HT1080 (cell line): ENCODE results near the gene ANLN. TPM values are rescaled to one million over a fixed set of nuclear protein-coding genes. Genes with fewer than 3 reads are reported as not detected.

Source experiments
- DNase-seq: peaks from one replicate; pipeline ENCODE4 v3.0.0-alpha.2; 2015; ENCODE audit warnings: low read depth
- total RNA-seq: library from RNA; depleted of rRNA; stranded (reverse); fragments of >200 nt; shearing (Covaris generic); gene quantifications from 2 replicates; pipeline ENCODE4 v1.2.3, GENCODE V29; 2014

Gene ANLN
- total RNA-seq, 1 experiment from 2014 or later: 142 TPM

- no peak for DNase-seq
These were observed 18.2 kb downstream of the ANLN start for GRCh38 chr7:36407636-36408550.

DNA sequence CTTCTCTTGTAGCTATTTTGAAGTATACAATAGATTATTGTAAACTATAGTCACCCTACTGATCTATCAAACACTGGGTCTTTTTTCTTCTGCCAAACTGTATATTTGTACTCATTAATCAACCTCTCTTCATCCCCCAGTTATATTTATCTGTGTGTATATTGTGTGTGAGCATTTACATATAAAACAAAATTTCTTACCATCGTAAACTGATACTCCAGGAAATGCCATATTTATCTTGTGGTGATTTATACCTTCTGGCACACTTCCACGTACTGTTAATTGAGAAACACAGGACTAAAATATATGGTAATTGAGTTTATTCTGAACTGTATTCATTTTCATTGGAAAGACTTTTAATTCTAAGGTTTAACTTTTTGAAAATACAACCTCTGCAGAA lies 18.9 kb downstream of the ANLN start:
- DNase-seq: no peak

DNA sequence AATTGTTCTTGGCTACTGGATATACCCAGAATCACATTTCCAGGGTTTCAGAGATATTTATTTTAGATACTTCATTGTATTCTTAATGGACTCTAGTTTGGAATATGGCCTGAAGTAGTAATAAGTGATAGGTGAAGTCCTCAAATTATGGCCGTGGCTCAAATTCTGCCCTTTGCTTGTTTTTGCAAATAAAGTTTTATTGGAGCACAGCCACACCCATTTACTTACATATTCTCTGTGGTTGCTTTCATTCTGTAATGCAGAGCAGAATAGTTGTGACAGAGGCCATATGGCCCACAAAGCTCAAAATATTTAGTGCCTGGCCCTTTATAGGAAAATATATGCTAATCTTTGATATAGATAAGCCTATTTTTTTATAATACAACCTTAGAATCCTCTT lies 19.5 kb downstream of the ANLN start:
- DNase-seq: no peak

GRCh38 chr7:36415144-36415543 lies 25.5 kb downstream of the ANLN start:
- no peak for DNase-seq

DNA sequence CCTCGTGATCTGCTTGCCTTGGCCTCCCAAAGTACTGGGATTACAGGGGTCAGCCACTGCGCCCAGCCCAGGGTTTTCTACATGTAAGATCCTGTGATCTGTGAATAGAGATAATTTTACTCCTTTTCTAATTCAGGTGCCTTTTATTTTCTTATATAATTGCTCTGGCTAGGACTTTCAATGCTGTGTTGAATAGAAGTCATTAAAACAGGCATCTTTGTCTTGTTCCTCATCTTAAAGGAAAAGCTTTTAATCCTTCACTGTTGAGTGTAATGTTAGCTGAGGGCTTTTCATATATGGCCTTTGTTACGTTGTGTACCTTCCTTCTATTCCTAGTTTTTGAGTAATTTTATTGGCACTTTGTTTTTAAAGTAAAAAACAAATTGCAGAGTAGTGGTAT lies 26.6 kb downstream of the ANLN start:
- no peak for DNase-seq

GRCh38 chr7:36420307-36420706 lies 30.6 kb downstream of the ANLN start:
- no peak for DNase-seq

- no peak for DNase-seq
These were observed 32.4 kb downstream of the ANLN start for GRCh38 chr7:36422072-36422471.

GRCh38 chr7:36423633-36424032 lies 34.0 kb downstream of the ANLN start:
- DNase-seq: no peak

DNA sequence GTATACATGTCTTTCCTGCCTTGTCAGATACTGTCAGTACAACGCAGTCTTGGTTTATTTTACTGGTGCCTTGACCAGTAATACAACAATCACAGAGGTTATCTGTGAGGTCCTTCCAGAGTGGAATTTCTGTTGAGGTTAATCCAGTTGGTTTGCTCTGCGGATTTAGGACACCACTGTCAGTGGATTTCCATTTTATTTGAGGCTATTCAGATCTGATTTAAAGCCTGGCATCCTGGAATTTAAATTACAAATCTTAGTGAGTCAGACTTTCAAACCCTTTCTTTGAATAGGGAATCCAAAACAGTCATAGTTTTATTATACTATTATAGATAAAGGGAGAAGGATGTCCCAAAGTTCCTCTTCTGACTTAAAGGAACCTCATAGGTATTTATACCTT lies 40.5 kb downstream of the ANLN start:
- no peak for DNase-seq

DNA sequence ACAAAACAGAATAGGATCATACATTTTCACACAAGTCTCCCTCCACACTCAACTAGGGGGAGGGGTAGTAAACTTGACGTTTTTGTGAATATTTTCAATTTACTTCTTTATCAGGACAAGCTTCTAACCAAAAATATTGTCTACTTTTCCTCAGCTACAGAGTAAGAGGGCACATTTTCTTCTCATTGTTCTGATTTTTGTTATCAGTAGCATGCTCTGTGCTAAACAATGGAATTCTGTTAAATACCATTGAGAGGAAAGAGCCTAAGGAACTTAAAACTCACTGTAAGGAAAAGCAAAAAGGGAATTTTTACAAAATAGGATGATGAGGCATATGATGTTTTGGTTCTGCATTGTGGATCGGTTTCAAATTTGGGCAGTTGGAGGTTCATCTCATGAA lies 41.2 kb downstream of the ANLN start:
- no peak for DNase-seq

- no peak for DNase-seq
These were observed 48.5 kb downstream of the ANLN start for GRCh38 chr7:36438211-36438610.

GRCh38 chr7:36439624-36440023 lies 50.0 kb downstream of the ANLN start:
- DNase-seq: no peak

GRCh38 chr7:36440880-36441279 lies 51.2 kb downstream of the ANLN start:
- DNase-seq: peak; percentile 6

GRCh38 chr7:36441344-36442022 lies 51.8 kb downstream of the ANLN start:
- DNase-seq: no peak

DNA sequence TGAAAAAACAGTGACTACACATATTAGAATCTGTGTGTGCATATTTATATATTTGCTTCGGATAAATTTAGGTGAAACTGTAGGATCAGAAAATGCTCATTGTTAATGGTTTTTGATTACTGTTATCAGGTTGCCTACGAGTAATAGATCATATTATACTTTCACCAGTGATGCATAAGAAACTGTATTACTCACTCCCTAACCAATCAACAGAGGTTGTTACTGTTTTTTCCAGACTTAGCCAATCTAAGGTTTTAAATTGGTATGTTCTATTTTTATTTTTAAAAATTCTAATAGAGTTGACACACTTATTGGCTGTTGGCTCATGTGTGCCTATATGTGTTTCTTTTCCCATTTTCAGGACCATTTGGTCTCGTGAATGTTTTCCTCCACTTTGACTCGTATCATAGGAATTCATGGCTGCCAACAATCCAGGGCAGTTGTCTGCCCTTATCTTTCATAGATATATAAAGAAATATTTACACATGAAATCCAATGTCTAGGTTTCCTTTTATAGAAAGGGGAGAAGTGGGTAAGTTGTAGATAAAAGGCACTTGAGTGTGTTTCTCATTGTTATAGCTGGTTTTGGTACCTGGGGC lies 59.2 kb downstream of the ANLN start:
- peak; percentile 35 for DNase-seq

GRCh38 chr7:36449685-36450084 lies 60.0 kb downstream of the ANLN start:
- no peak for DNase-seq

- no peak for DNase-seq
These were observed 64.1 kb downstream of the ANLN start for GRCh38 chr7:36453769-36454168.

DNA sequence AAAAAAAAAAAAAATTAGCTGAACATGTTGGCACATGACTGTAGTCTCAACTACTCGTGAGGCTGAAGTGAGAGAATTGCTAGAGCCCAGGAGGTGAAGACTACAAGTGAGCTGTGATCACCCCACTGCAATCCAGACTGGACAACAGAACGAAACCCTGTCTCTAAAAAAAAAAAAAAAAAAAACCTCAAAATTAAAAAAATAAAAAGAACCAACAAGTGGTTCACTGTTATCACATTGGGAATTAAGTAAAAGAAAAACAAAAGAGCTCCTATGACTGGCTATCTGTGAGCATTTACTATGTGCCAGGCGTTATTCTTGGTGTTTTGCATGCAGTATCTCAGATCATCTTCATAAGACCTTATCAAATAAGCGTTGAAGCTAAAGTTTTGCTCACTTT lies 66.0 kb downstream of the ANLN start:
- no peak for DNase-seq

DNA sequence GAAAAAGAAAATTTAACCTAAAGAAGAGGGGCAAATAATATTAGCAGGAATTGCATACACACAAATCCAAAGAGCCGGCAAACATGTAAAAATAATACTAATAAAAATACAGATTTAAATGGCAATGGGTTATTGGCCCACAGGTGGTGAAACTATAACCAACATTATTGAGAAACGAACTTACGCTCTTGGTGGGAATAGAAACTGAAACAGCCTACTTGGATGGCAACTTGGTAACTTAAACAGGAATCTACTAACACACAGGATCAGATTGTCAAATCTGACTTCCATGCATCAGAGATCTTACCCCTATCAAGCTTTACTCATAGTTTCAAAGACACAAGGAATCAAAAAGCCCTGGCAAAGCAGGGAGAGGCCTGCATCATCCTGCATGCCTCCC lies 66.5 kb downstream of the ANLN start:
- no peak for DNase-seq

DNA sequence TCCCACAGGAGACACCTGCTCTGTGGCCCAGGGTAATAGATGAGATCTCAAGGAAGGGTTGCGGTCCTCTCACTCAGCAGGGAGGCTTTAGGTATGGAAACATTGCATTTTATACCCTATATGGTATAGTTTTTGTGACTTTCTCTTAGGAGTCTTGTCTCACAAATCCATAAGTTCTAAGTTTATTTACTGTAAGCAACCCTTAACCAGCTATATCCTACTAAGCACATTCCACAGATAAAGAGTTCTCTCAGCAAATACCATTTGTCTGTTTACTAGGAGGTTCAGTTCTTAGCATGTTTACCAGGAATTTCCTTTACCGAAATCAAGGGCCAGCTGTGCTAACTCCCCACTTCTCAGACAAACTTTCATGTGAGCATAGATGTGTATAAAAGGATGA lies 66.9 kb downstream of the ANLN start:
- no peak for DNase-seq

DNA sequence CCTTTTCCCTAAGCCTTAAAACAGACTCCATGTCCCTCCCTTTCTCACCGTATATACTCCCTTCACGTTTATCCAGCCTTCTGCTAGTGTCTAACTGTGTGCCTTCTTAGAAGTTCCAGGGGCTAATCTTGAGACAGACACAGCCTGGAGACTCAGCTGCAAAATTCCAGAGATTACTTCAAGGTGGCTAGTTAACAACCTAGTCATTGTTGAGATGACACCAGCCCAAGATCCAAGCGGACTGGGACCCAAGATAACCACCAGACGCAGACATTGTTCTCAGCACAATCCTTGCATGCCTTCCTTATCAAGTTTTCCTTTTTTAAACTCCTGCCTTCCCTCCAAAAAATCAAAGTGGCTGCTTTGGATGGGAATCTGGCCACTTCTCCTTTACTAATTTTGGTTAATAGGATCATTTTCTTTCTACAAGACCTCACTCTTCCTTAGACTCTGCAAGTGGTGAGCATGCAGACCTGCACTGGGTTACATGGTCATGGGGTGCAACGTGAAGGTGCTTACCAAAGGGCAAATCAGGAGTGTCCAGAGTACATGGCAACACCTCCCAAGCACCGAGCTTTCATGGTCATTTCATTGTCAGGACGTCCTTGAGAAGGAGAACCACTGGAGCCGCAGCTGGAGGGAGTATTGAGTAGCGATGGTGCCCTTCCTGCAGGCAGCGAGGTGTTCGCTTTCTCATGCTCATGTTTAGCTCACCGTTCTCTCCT lies 69.7 kb downstream of the ANLN start:
- DNase-seq: no peak
